IPS DF 4.7 (cell line): ENCODE results near the gene PERM1.
"Not testable (repeated sequence)": the region's sequence is repeated elsewhere in the genome, so short reads cannot be mapped to it uniquely, and the experiment has no call there.

Experiments
- DNase-seq: peaks from one replicate; pipeline ENCODE4 v3.0.0-alpha.2; 2013; ENCODE audit warnings: low spot score; ENCODE audit errors: extremely low read depth

The PERM1 gene

GRCh38 chr1:981955-982558, at the start of gene PERM1:
Gene PERM1, minus strand, starts transcription at chr1:982093. Its CDS starts 1,064 bp downstream, at chr1:981029.
- DNase-seq: no peak

GRCh38 chr1:1030867-1031658, 49.2 kb upstream of the PERM1 start:
- not testable (repeated sequence) for DNase-seq

- DNase-seq: no peak
These were observed 45.9 kb upstream of the PERM1 start for GRCh38 chr1:1027791-1028190.

GRCh38 chr1:1026599-1027413, 44.9 kb upstream of the PERM1 start:
- no peak for DNase-seq

GRCh38 chr1:1025730-1026129, 43.8 kb upstream of the PERM1 start:
- DNase-seq: no peak

- no peak for DNase-seq
These were observed 43.1 kb upstream of the PERM1 start for GRCh38 chr1:1024771-1025699.

- no peak for DNase-seq
These were observed 42.4 kb upstream of the PERM1 start for GRCh38 chr1:1024149-1024770.

- DNase-seq: no peak
These were observed 41.8 kb upstream of the PERM1 start for GRCh38 chr1:1023700-1024099.

- no peak for DNase-seq
These were observed 40.6 kb upstream of the PERM1 start for GRCh38 chr1:1022302-1023009.

GRCh38 chr1:1021920-1022259, 40.0 kb upstream of the PERM1 start:
- no peak for DNase-seq

GRCh38 chr1:1021010-1021919, 39.4 kb upstream of the PERM1 start:
- DNase-seq: no peak

GRCh38 chr1:1020415-1021009, 38.6 kb upstream of the PERM1 start:
- no peak for DNase-seq

- DNase-seq: no peak
These were observed 38.1 kb upstream of the PERM1 start, which contains the start of gene AGRN for GRCh38 chr1:1020000-1020404. Gene AGRN, plus strand, starts transcription at chr1:1020120. Its CDS starts 53 bp downstream, at chr1:1020173.

GRCh38 chr1:1019122-1019999, 37.5 kb upstream of the PERM1 start:
- no peak for DNase-seq

GRCh38 chr1:1018321-1018685, 36.4 kb upstream of the PERM1 start:
- not testable (repeated sequence) for DNase-seq

- DNase-seq: not testable (repeated sequence)
These were observed 35.8 kb upstream of the PERM1 start for GRCh38 chr1:1017397-1018320.
